ELR (cell line): Measurements from ENCODE around the gene SERPINA9.

ENCODE experiments used
- DNase-seq: peaks from one replicate; pipeline ENCODE4 v3.0.0-alpha.2; 2015; ENCODE audit warnings: low read depth

SERPINA9 gene

GRCh38 chr14:94462219-94462551, 13.8 kb downstream of the SERPINA9 start:
- DNase-seq: no peak

GRCh38 chr14:94461526-94462218, 14.3 kb downstream of the SERPINA9 start:
- no peak for DNase-seq

- DNase-seq: no peak
Measured at GRCh38 chr14:94460631-94461416, 15.2 kb downstream of the SERPINA9 start.

GRCh38 chr14:94458558-94459205, 17.3 kb downstream of the SERPINA9 start:
- no peak for DNase-seq

GRCh38 chr14:94458096-94458495, 17.9 kb downstream of the SERPINA9 start:
- no peak for DNase-seq

GRCh38 chr14:94455928-94456327, 20.1 kb downstream of the SERPINA9 start:
- DNase-seq: no peak

GRCh38 chr14:94451826-94452225, 24.2 kb downstream of the SERPINA9 start:
- DNase-seq: no peak

GRCh38 chr14:94451091-94451771, 24.8 kb downstream of the SERPINA9 start:
- no peak for DNase-seq

GRCh38 chr14:94450722-94451090, 25.3 kb downstream of the SERPINA9 start:
- no peak for DNase-seq

- no peak for DNase-seq
Measured at GRCh38 chr14:94449930-94450329, 26.1 kb downstream of the SERPINA9 start.

GRCh38 chr14:94448071-94448808, 27.8 kb downstream of the SERPINA9 start:
- DNase-seq: no peak

GRCh38 chr14:94447206-94447605, 28.8 kb downstream of the SERPINA9 start:
- no peak for DNase-seq

GRCh38 chr14:94446126-94446525, 29.9 kb downstream of the SERPINA9 start:
- DNase-seq: no peak

GRCh38 chr14:94445003-94445402, 31.0 kb downstream of the SERPINA9 start:
- DNase-seq: no peak

- no peak for DNase-seq
Measured at GRCh38 chr14:94441531-94442205, 34.3 kb downstream of the SERPINA9 start.

- no peak for DNase-seq
Measured at GRCh38 chr14:94441130-94441529, 34.9 kb downstream of the SERPINA9 start.

GRCh38 chr14:94439453-94440057, 36.4 kb downstream of the SERPINA9 start:
- DNase-seq: no peak

GRCh38 chr14:94428610-94429009, 47.4 kb downstream of the SERPINA9 start:
- no peak for DNase-seq

- DNase-seq: no peak
Measured at GRCh38 chr14:94427016-94427613, 48.9 kb downstream of the SERPINA9 start.

GRCh38 chr14:94426526-94426925, 49.5 kb downstream of the SERPINA9 start:
- no peak for DNase-seq

- DNase-seq: no peak
Measured at GRCh38 chr14:94424371-94424770, 51.6 kb downstream of the SERPINA9 start.
